ENCODE measurements around the gene LPP. TPM values are rescaled to one million over a fixed set of nuclear protein-coding genes. Genes with fewer than 3 reads are reported as not detected.

Gene LPP
- total RNA-seq, 1 donor, result 77.4 TPM

GRCh38 chr3:188796122-188796631 is 642.2 kb downstream of the LPP start:
- peak; percentile 83 for DNase-seq (ENCODE audit: insufficient read length, low spot score, missing footprints)
- Histone ChIP-seq H3K27ac (ENCODE audit: low read depth, low read length) (peak overlapping the region; percentile 89), H3K4me1 (ENCODE audit: insufficient read depth, low read length) (peaks cover 23% of the 10 kb centered on the region), H3K9me3 (ENCODE audit: low read depth, low read length) (no peaks in the 10 kb centered on the region), H3K79me2 (ENCODE audit: insufficient read depth, low read length) (peaks cover 9% of the 10 kb centered on the region), H3K4me2 (ENCODE audit: insufficient read depth, low read length) (peak overlapping the region; percentile 58), H3K4me3 (ENCODE audit: insufficient read depth, low read length) (peak overlapping the region; percentile 17), H3K27me3 (ENCODE audit: insufficient read depth, low read length) (no peaks in the 10 kb centered on the region), H2AFZ (ENCODE audit: low read length) (no peak overlapping the region), H4K20me1 (ENCODE audit: insufficient read depth, low read length) (no peaks in the 10 kb centered on the region), H3K36me3 (ENCODE audit: insufficient read depth, low read length) (no peaks in the 10 kb centered on the region)
- TF ChIP-seq CTCF (IDR thresholded peaks at IDR 0.05; ENCODE audit: extremely low read depth, low read depth, low read length), result no peak

GRCh38 chr3:188797045-188797444 is 643.1 kb downstream of the LPP start:
- H3K9me3 ChIP-seq (ENCODE audit: low read depth, low read length), result no peaks in the 10 kb centered on the region
- peaks cover 23% of the 10 kb centered on the region for H3K4me1 ChIP-seq (ENCODE audit: insufficient read depth, low read length)
- peak overlapping the region; percentile 58 for H3K4me2 ChIP-seq (ENCODE audit: insufficient read depth, low read length)
- no peak for TF ChIP-seq CTCF (IDR thresholded peaks at IDR 0.05; ENCODE audit: extremely low read depth, low read depth, low read length)
- H2AFZ ChIP-seq (ENCODE audit: low read length), result no peak overlapping the region
- H3K36me3 ChIP-seq (ENCODE audit: insufficient read depth, low read length), result no peaks in the 10 kb centered on the region
- no peaks in the 10 kb centered on the region for H4K20me1 ChIP-seq (ENCODE audit: insufficient read depth, low read length)
- H3K27me3 ChIP-seq (ENCODE audit: insufficient read depth, low read length), result no peaks in the 10 kb centered on the region
- DNase-seq (ENCODE audit: insufficient read length, low spot score, missing footprints), result no peak
- peak overlapping the region; percentile 17 for H3K4me3 ChIP-seq (ENCODE audit: insufficient read depth, low read length)
- H3K27ac ChIP-seq (ENCODE audit: low read depth, low read length), result peak overlapping the region; percentile 89
- H3K79me2 ChIP-seq (ENCODE audit: insufficient read depth, low read length), result peaks cover 9% of the 10 kb centered on the region

GRCh38 chr3:188798556-188799145 is 644.7 kb downstream of the LPP start:
- Histone ChIP-seq H3K27me3 (ENCODE audit: insufficient read depth, low read length) (no peaks in the 10 kb centered on the region), H3K79me2 (ENCODE audit: insufficient read depth, low read length) (peaks cover 12% of the 10 kb centered on the region), H3K9me3 (ENCODE audit: low read depth, low read length) (no peaks in the 10 kb centered on the region), H3K27ac (ENCODE audit: low read depth, low read length) (no peak overlapping the region), H3K4me3 (ENCODE audit: insufficient read depth, low read length) (no peak overlapping the region), H3K4me1 (ENCODE audit: insufficient read depth, low read length) (peaks cover 23% of the 10 kb centered on the region), H2AFZ (ENCODE audit: low read length) (no peak overlapping the region), H3K4me2 (ENCODE audit: insufficient read depth, low read length) (no peak overlapping the region), H3K36me3 (ENCODE audit: insufficient read depth, low read length) (no peaks in the 10 kb centered on the region), H4K20me1 (ENCODE audit: insufficient read depth, low read length) (no peaks in the 10 kb centered on the region)
- TF ChIP-seq CTCF (IDR thresholded peaks at IDR 0.05; ENCODE audit: extremely low read depth, low read depth, low read length), result no peak
- DNase-seq (ENCODE audit: insufficient read length, low spot score, missing footprints), result no peak

- Histone ChIP-seq H3K4me3 (ENCODE audit: insufficient read depth, low read length) (no peak overlapping the region), H3K36me3 (ENCODE audit: insufficient read depth, low read length) (no peaks in the 10 kb centered on the region), H3K4me2 (ENCODE audit: insufficient read depth, low read length) (no peak overlapping the region), H3K27ac (ENCODE audit: low read depth, low read length) (no peak overlapping the region), H3K79me2 (ENCODE audit: insufficient read depth, low read length) (peaks cover 12% of the 10 kb centered on the region), H3K4me1 (ENCODE audit: insufficient read depth, low read length) (peaks cover 16% of the 10 kb centered on the region), H4K20me1 (ENCODE audit: insufficient read depth, low read length) (no peaks in the 10 kb centered on the region), H3K27me3 (ENCODE audit: insufficient read depth, low read length) (no peaks in the 10 kb centered on the region), H3K9me3 (ENCODE audit: low read depth, low read length) (no peaks in the 10 kb centered on the region), H2AFZ (ENCODE audit: low read length) (no peak overlapping the region)
- TF ChIP-seq CTCF (IDR thresholded peaks at IDR 0.05; ENCODE audit: extremely low read depth, low read depth, low read length), result no peak
- no peak for DNase-seq (ENCODE audit: insufficient read length, low spot score, missing footprints)
These were observed 647.4 kb downstream of the LPP start for GRCh38 chr3:188801393-188801792.
